Stimulated activated effector memory CD8-positive, alpha-beta T cell treated with anti-CD3 and anti-CD28 coated beads, Interleukin-12 subunit alpha, Interleukin-12 subunit beta, amount 100 ng/mL, for 72 hours (primary cell): ENCODE data around the gene FNDC11.

ENCODE experiments used
- ATAC-seq: fragments of 150-1000 bp; cut with Tn5 transposase; 2 replicates; pipeline ENCODE4 v1.10.0; 2021
- DNase-seq, 2 donors: peaks; one replicate each; pipeline ENCODE4 v3.0.0; 2021 to 2022; ENCODE audit warnings: low spot score in 2 of 2
- H3K27ac Mint-ChIP-seq: one replicate; pipeline ENCODE4 v1.8.0; 2022; ENCODE audit warnings: mild to moderate bottlenecking, mixed read lengths
- H3K36me3 Mint-ChIP-seq: one replicate; pipeline ENCODE4 v1.8.0; 2022; ENCODE audit warnings: mild to moderate bottlenecking, mixed read lengths
- H3K4me1 Mint-ChIP-seq: one replicate; pipeline ENCODE4 v1.8.0; 2022; ENCODE audit warnings: mixed read lengths
- H3K4me3 Mint-ChIP-seq: one replicate; pipeline ENCODE4 v1.8.0; 2022; ENCODE audit warnings: mild to moderate bottlenecking, mixed read lengths
- H3K9me3 Mint-ChIP-seq: one replicate; pipeline ENCODE4 v1.8.0; 2022; ENCODE audit warnings: mixed read lengths

Gene FNDC11

DNA sequence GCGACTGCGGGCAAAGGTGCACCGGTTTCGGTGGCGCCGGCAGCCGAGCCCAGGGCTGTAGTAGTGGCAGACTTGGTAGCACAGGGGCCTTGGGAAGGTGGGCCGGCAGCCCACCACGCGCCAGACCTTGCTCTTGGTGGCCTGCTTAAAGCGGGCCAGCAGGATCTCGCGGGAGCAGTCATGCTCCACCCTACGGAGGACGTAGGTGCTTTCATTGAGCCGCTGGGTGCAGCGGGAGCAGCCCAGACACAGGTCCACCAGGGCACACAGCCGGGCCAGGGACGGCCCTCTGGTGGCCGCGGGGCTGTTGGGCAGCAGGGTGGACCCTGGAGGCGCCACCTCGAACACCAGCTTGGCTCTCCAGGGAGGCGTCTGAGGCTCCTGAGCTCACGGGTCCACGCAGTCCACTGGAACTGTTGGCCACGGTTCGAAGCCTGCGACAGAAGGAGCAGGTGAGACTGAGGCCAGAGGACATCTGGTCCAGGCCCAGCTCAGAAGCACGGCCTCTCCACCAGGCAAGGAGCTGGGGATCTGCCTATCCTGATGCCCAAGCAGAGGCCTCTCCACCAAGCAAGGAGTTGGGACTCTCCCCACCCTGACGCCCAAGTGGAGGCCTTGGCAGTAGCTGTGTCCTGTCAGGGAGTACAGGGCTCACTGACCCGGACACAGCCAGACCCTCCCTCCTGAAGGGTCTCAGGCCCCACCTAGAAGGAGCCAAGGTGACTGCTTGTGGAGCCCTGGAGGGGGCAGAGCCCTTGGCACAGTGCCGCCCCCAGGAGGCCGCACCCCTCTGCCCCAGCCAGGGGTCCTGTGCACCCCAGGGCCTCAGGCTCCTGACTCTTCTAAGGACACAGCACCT lies 19.1 kb downstream of the FNDC11 start:
- peak overlapping the region; percentile 72 for H3K4me3 Mint-ChIP-seq
- H3K27ac Mint-ChIP-seq, result peak overlapping the region; percentile 88
- ATAC-seq, result no peak
- H3K4me1 Mint-ChIP-seq, result peaks cover 14% of the 10 kb centered on the region
- DNase-seq, result no peak
- no peaks in the 10 kb centered on the region for H3K9me3 Mint-ChIP-seq
- peaks cover under 1% of the 10 kb centered on the region for H3K36me3 Mint-ChIP-seq

- Mint-ChIP-seq H3K4me1 (peaks cover 8% of the 10 kb centered on the region), H3K9me3 (no peaks in the 10 kb centered on the region), H3K4me3 (peak overlapping the region; percentile 72), H3K27ac (peak overlapping the region; percentile 88), H3K36me3 (no peaks in the 10 kb centered on the region)
- no peak for DNase-seq
- peak; percentile 22 for ATAC-seq
These were observed 19.7 kb downstream of the FNDC11 start for GRCh38 chr20:63573647-63574131.

- Mint-ChIP-seq H3K4me3 (peak within 1 kb of the TSS; percentile 72), H3K9me3 (no peaks in the 10 kb centered on the region), H3K36me3 (no peaks in the 10 kb centered on the region), H3K27ac (peak within 1 kb of the TSS; percentile 88), H3K4me1 (peaks cover 2% of the 10 kb centered on the region)
- ATAC-seq (peak; percentile 85), DNase-seq (no peak)
These were observed 20.3 kb downstream of the FNDC11 start, which contains the start of gene HELZ2 for GRCh38 chr20:63574156-63574828. HELZ2 (minus strand) TSS chr20:63574239; CDS start chr20:63572385, 1,854 bp downstream.

GRCh38 chr20:63574829-63575743 lies 21.1 kb downstream of the FNDC11 start:
- Mint-ChIP-seq H3K4me3 (peak overlapping the region; percentile 72), H3K9me3 (no peaks in the 10 kb centered on the region), H3K27ac (peak overlapping the region; percentile 88)

GRCh38 chr20:63576311-63576710 lies 22.4 kb downstream of the FNDC11 start:
- H3K9me3 Mint-ChIP-seq, result no peaks in the 10 kb centered on the region
- H3K36me3 Mint-ChIP-seq, result no peaks in the 10 kb centered on the region
- no peak overlapping the region for H3K4me3 Mint-ChIP-seq
- no peak overlapping the region for H3K27ac Mint-ChIP-seq
- DNase-seq (no peak), ATAC-seq (no peak)
- peaks cover 5% of the 10 kb centered on the region for H3K4me1 Mint-ChIP-seq

More at GRCh38 chr20:63574829-63575743, 21.1 kb downstream of the FNDC11 start:
- DNase-seq (no peak), ATAC-seq (no peak)
- Mint-ChIP-seq H3K36me3 (no peaks in the 10 kb centered on the region), H3K4me1 (no peaks in the 10 kb centered on the region)

GRCh38 chr20:63577317-63577894 lies 23.4 kb downstream of the FNDC11 start:
- Mint-ChIP-seq H3K9me3 (no peaks in the 10 kb centered on the region), H3K27ac (no peak overlapping the region), H3K4me1 (peaks cover 5% of the 10 kb centered on the region), H3K4me3 (no peak overlapping the region), H3K36me3 (no peaks in the 10 kb centered on the region)
- no peak for ATAC-seq
- DNase-seq, result no peak

- Mint-ChIP-seq H3K27ac (no peak overlapping the region), H3K9me3 (no peaks in the 10 kb centered on the region), H3K4me1 (peaks cover 5% of the 10 kb centered on the region), H3K4me3 (no peak overlapping the region), H3K36me3 (no peaks in the 10 kb centered on the region)
- DNase-seq (no peak), ATAC-seq (no peak)
These were observed 24.5 kb downstream of the FNDC11 start for GRCh38 chr20:63578224-63579016.

GRCh38 chr20:63579017-63579694 lies 25.2 kb downstream of the FNDC11 start:
- no peaks in the 10 kb centered on the region for H3K9me3 Mint-ChIP-seq
- peaks cover 5% of the 10 kb centered on the region for H3K4me1 Mint-ChIP-seq
- DNase-seq (no peak), ATAC-seq (no peak)
- H3K36me3 Mint-ChIP-seq, result no peaks in the 10 kb centered on the region
- H3K4me3 Mint-ChIP-seq, result no peak overlapping the region
- no peak overlapping the region for H3K27ac Mint-ChIP-seq

DNA sequence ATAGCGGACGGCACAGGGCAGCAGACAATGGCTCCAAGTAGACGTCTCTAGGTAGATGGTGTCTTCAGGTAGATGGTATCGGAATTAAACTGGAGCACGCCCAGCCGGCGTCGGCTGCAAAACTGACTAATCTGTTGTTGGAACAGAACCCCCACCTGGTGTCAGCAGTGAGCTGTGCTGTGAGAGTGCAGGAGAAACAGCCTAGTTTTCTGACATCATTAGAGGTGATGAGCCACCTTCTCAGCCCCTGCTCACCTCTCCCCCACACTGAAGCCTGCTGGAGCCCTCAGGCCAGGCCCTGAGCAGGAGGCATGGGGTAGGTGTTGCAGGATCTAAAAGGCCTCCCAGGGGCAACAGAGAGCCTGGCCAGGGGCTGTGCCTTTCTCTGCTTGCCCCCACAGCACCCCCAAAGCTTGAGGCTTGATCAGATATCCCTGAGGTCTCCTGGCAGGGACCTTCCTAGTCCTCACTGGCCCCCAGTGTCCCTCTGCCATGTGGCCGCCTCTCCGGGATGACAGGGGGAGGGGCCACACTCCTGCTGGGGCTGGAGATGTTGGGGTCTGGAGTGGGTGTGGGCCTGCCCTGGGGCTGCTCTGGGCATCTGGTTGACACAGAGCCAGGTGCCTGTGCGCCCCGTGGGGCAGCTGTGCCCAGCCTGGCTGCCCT lies 27.0 kb downstream of the FNDC11 start:
- Mint-ChIP-seq H3K36me3 (no peaks in the 10 kb centered on the region), H3K9me3 (no peaks in the 10 kb centered on the region), H3K4me1 (peaks cover 11% of the 10 kb centered on the region), H3K27ac (no peak overlapping the region), H3K4me3 (no peak overlapping the region)
- ATAC-seq, result peak; percentile 92
- DNase-seq, result no peak

- no peak overlapping the region for H3K27ac Mint-ChIP-seq
These were observed 28.6 kb downstream of the FNDC11 start for GRCh38 chr20:63582382-63583063.

GRCh38 chr20:63585616-63586565 lies 31.9 kb downstream of the FNDC11 start:
- peaks cover 21% of the 10 kb centered on the region for H3K36me3 Mint-ChIP-seq
- H3K4me1 Mint-ChIP-seq, result peaks cover 8% of the 10 kb centered on the region
- H3K4me3 Mint-ChIP-seq, result no peak overlapping the region
- peak overlapping the region; percentile 37 for H3K27ac Mint-ChIP-seq
- no peaks in the 10 kb centered on the region for H3K9me3 Mint-ChIP-seq
- DNase-seq, result no peak
- no peak for ATAC-seq

More at GRCh38 chr20:63582382-63583063, 28.6 kb downstream of the FNDC11 start:
- no peak overlapping the region for H3K4me3 Mint-ChIP-seq
- H3K9me3 Mint-ChIP-seq, result no peaks in the 10 kb centered on the region
- DNase-seq (no peak), ATAC-seq (no peak)
- peaks cover 5% of the 10 kb centered on the region for H3K36me3 Mint-ChIP-seq
- peaks cover 13% of the 10 kb centered on the region for H3K4me1 Mint-ChIP-seq

DNA sequence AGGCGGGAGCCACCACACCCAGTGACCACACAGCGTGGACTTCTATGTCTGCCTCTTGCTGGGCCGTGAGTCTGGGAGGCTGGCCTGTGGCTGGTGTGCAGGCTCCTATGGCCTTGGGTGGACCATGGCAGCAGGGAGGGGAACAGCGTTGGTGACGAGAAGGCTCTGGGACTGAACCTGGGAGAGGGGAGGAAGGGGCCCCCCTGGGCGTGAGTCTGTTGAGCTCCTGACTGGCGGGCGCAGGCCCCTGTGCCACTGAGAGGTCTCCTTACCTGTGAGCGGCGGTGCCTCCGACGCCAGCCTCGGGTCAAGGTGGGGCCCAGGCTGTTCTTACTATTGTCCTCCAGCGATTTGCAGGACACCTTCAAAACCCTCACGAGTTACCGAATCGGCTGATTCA lies 32.8 kb downstream of the FNDC11 start:
- Mint-ChIP-seq H3K27ac (no peak overlapping the region), H3K9me3 (no peaks in the 10 kb centered on the region), H3K36me3 (peaks cover 29% of the 10 kb centered on the region), H3K4me1 (peaks cover 8% of the 10 kb centered on the region), H3K4me3 (no peak overlapping the region)
- DNase-seq (no peak), ATAC-seq (no peak)
